HepG2 (cell line): ENCODE data around the gene CD164L2. TPM values are rescaled to one million over a fixed set of nuclear protein-coding genes. Genes with fewer than 3 reads are reported as not detected.

Experiments
- DRAP1 ChIP-seq: IDR thresholded peaks from 2 replicates; pipeline ENCODE4 v1.6.1; 2016; ENCODE audit warnings: missing genetic modification reagents, missing compliant biosample characterization
- HNRNPUL1 ChIP-seq: fragments of 200-400 bp; formaldehyde crosslinking; IDR thresholded peaks from 2 replicates; pipeline ENCODE4 v1.6.1; 2017; ENCODE audit warnings: low read depth, mild to moderate bottlenecking, low read length, moderate library complexity
- IRF9 ChIP-seq: sonication (generic); formaldehyde crosslinking; IDR thresholded peaks from 2 replicates; pipeline ENCODE4 v1.8.0; 2022; ENCODE audit warnings: missing genetic modification reagents, mild to moderate bottlenecking, borderline replicate concordance
- KDM5A ChIP-seq: fragments of 200-600 bp; sonication (generic); IDR thresholded peaks from 2 replicates; pipeline ENCODE4 v1.7.0; 2018; ENCODE audit warnings: antibody characterized with exemption, mild to moderate bottlenecking, low read length, borderline replicate concordance
- MZF1 ChIP-seq: sonication (generic); formaldehyde crosslinking; IDR thresholded peaks from 2 replicates; pipeline ENCODE4 v1.8.1; 2023; ENCODE audit warnings: mild to moderate bottlenecking, missing genetic modification reagents, borderline replicate concordance
- SOX13 ChIP-seq, 3 experiments: fragments of 450-650 bp in 1 of 3; sonication (generic) in 1 of 3; formaldehyde crosslinking in 1 of 3; IDR thresholded peaks in 2 of 3; conservative IDR thresholded peaks in 1 of 3; 2 replicates each; pipeline versions ENCODE4 v1.5.0 to v1.6.1; 2016 to 2020; ENCODE audit warnings: antibody characterized with exemption in 1 of 3, mild to moderate bottlenecking in 1 of 3, missing compliant biosample characterization in 1 of 3, missing genetic modification reagents in 1 of 3, moderate library complexity in 1 of 3
- UBTF ChIP-seq: sonication (generic); formaldehyde crosslinking; IDR thresholded peaks from 2 replicates; pipeline ENCODE4 v1.4.0; 2020; ENCODE audit warnings: mild to moderate bottlenecking, missing genetic modification reagents
- WIZ ChIP-seq: sonication (generic); formaldehyde crosslinking; IDR thresholded peaks from 2 replicates; pipeline ENCODE4 v1.5.1; 2020; ENCODE audit warnings: mild to moderate bottlenecking, missing genetic modification reagents
- ZBTB25 ChIP-seq: IDR thresholded peaks from 2 replicates; pipeline ENCODE4 v1.6.1; 2018; ENCODE audit warnings: missing genetic modification reagents
- ZFX ChIP-seq: sonication (generic); formaldehyde crosslinking; IDR thresholded peaks from 2 replicates; pipeline ENCODE4 v1.4.0; 2020; ENCODE audit warnings: mild to moderate bottlenecking, low read depth, missing genetic modification reagents, moderate library complexity
- ZNF224 ChIP-seq: sonication (generic); formaldehyde crosslinking; IDR thresholded peaks from 2 replicates; pipeline ENCODE4 v1.5.0; 2020; ENCODE audit warnings: mild to moderate bottlenecking, missing genetic modification reagents
- ZNF318 ChIP-seq: sonication (generic); formaldehyde crosslinking; IDR thresholded peaks from 2 replicates; pipeline ENCODE4 v1.4.0; 2020; ENCODE audit warnings: mild to moderate bottlenecking, missing genetic modification reagents
- ZNF720 ChIP-seq: sonication (generic); formaldehyde crosslinking; IDR thresholded peaks from 2 replicates; pipeline ENCODE4 v1.4.0; 2020; ENCODE audit warnings: missing genetic modification reagents
- polyA plus RNA-seq, 8 experiments: library from polyadenylated mRNA; depleted of rRNA in 3 of 8; stranded (reverse) in 7 of 8; unstranded in 1 of 8; fragments of >200 nt; fragmentation: Illumina TruSeq in 4 of 8; extraction: Trizol in 4 of 8; gene quantifications; 2 replicates each; pipeline versions ENCODE4 v1.2.1 to v1.2.3, GENCODE V29; 2011 to 2016; ENCODE audit warnings: low read depth in 4 of 8, missing spikeins in 1 of 8, mixed read lengths in 1 of 8; ENCODE audit not compliant: insufficient read depth in 1 of 8
- total RNA-seq, 5 experiments: library from RNA; depleted of rRNA; stranded (reverse); fragments of >200 nt; fragmentation: Illumina TruSeq; extraction: Trizol; gene quantifications; 2 replicates each; pipeline ENCODE4 v1.2.3, GENCODE V29; 2016; ENCODE audit warnings: low read depth in 1 of 5

The CD164L2 gene
- total and polyA plus RNA-seq, 2 of the 13 experiments (the other 11 are each of a cell fraction or from before 2014, with no cell fraction given): not detected

- no peak for TF ChIP-seq ZNF318
- TF ChIP-seq ZBTB25 (CRISPR knock-in tag): no peak
- peak; percentile 52; the same call in 1 of the 2 replicates for TF ChIP-seq IRF9 (CRISPR knock-in tag)
- no peak for TF ChIP-seq SOX13 (IDR thresholded peaks at IDR 0.05)
- TF ChIP-seq SOX13 (CRISPR knock-in tag; conservative IDR thresholded peaks at IDR 0.05 in 1 of 2, IDR thresholded peaks at IDR 0.05 in 1 of 2): peak in 1 of 2 experiments; percentile 5; a peak in 1 of 4 replicates
- 0 out of 2 replicates have a peak, but pooled peaks have one; percentile 24 for TF ChIP-seq ZFX
- no peak for TF ChIP-seq WIZ (CRISPR knock-in tag)
- TF ChIP-seq ZNF720 (CRISPR knock-in tag): no peak
- TF ChIP-seq MZF1 (CRISPR knock-in tag): no peak
- TF ChIP-seq ZNF224 (CRISPR knock-in tag): no peak
- TF ChIP-seq KDM5A: no peak
- TF ChIP-seq HNRNPUL1: no peak
- peak; percentile 52; the same call in 1 of the 2 replicates for TF ChIP-seq UBTF (CRISPR knock-in tag)
- TF ChIP-seq DRAP1 (CRISPR knock-in tag): no peak
Measured at GRCh38 chr1:27350663-27351540, 32.2 kb downstream of the CD164L2 start (continued).
